A673 (cell line): ENCODE results near the gene HSD11B1. TPM values are rescaled to one million over a fixed set of nuclear protein-coding genes. Genes with fewer than 3 reads are reported as not detected.

Experiments
- BruUV-seq: library from RNA; stranded (reverse); fragments of 400-500 nt; replicated peaks from 2 replicates; lab custom pipeline; 2021; lab: Mats Ljungman, UMichigan
- CTCF ChIA-PET: fragments of 300-600 bp; sonication (Branson Sonifier 250); formaldehyde crosslinking; loops from one replicate; lab custom pipeline; 2022; ENCODE audit warnings: antibody characterized with exemption; lab: Charles Lee
- POLR2A ChIA-PET: fragments of 300-600 bp; sonication (Branson Sonifier 250); formaldehyde crosslinking; loops from one replicate; lab custom pipeline; 2022; ENCODE audit warnings: antibody characterized with exemption; ENCODE audit not compliant: low non-redundant PET; lab: Charles Lee
- DNase-seq: peaks from one replicate; pipeline ENCODE4 v3.0.0-alpha.2; 2015; ENCODE audit warnings: low spot score
- H3K27ac ChIP-seq: fragments of 200-600 bp; sonication (generic); 2 replicates; pipeline ENCODE4 v1.5.1; 2016; ENCODE audit warnings: mixed run types, low read depth, mild to moderate bottlenecking, mixed read lengths, antibody characterized with exemption, low read length; ENCODE audit not compliant: poor library complexity, severe bottlenecking
- H3K27me3 ChIP-seq: fragments of 200-600 bp; sonication (generic); replicated peaks from 2 replicates; pipeline ENCODE4 v1.6.1; 2017; ENCODE audit warnings: mixed run types, low read depth, mild to moderate bottlenecking, mixed read lengths, antibody characterized with exemption, low read length; ENCODE audit not compliant: insufficient read depth, poor library complexity
- H3K36me3 ChIP-seq: fragments of 200-600 bp; sonication (generic); 2 replicates; pipeline ENCODE4 v1.6.1; 2016; ENCODE audit warnings: mixed run types, mild to moderate bottlenecking, mixed read lengths, antibody characterized with exemption, low read length; ENCODE audit not compliant: insufficient read depth, poor library complexity, severe bottlenecking
- H3K4me1 ChIP-seq: fragments of 200-600 bp; sonication (generic); 2 replicates; pipeline ENCODE4 v1.6.1; 2017; ENCODE audit warnings: mixed run types, mild to moderate bottlenecking, mixed read lengths, antibody characterized with exemption, low read length; ENCODE audit not compliant: insufficient read depth, poor library complexity, severe bottlenecking
- H3K4me3 ChIP-seq: fragments of 200-600 bp; sonication (generic); 2 replicates; pipeline ENCODE4 v1.5.1; 2016; ENCODE audit warnings: low read depth, mixed run types, mild to moderate bottlenecking, mixed read lengths, low read length; ENCODE audit not compliant: poor library complexity, severe bottlenecking
- H3K9me3 ChIP-seq: fragments of 200-600 bp; sonication (generic); 2 replicates; pipeline ENCODE4 v1.6.1; 2016; ENCODE audit warnings: mixed run types, low read depth, mild to moderate bottlenecking, mixed read lengths, antibody characterized with exemption, low read length; ENCODE audit not compliant: poor library complexity, severe bottlenecking
- CTCF ChIP-seq: fragments of 300-800, 200-600 bp; sonication (generic); conservative IDR thresholded peaks from 2 replicates; pipeline ENCODE4 v1.5.1; 2017; ENCODE audit warnings: low read depth, mild to moderate bottlenecking, antibody characterized with exemption, low read length, moderate library complexity, mixed read lengths
- EZH2 ChIP-seq: fragments of 200-600 bp; sonication (generic); IDR thresholded peaks from 2 replicates; pipeline ENCODE4 v1.6.1; 2017; ENCODE audit warnings: borderline replicate concordance, low read depth, mild to moderate bottlenecking, mixed read lengths, antibody characterized with exemption, low read length; ENCODE audit not compliant: poor library complexity, severe bottlenecking
- intact Hi-C: fragments of 100-400 bp; cut with micrococcal nuclease; formaldehyde crosslinking; loops from one replicate; pipeline ENCODE4 v1.10.0; 2022; ENCODE audit not compliant: unreplicated experiment
- total RNA-seq: library from RNA; stranded (reverse); gene quantifications from 2 replicates; pipeline ENCODE4 v1.2.3, GENCODE V29; 2021

The HSD11B1 gene
- total RNA-seq, 1 experiment from 2014 or later: not detected

GRCh38 chr1:209685821-209686220 lies 18.8 kb upstream of the HSD11B1 start:
- intact Hi-C loops: no loop called here
- ChIA-PET POLR2A (no interaction called here), CTCF (no interaction called here)
- no peaks in the 10 kb centered on the region for H3K36me3 ChIP-seq
- no peak overlapping the region for H3K27ac ChIP-seq
- TF ChIP-seq EZH2 (no peak), CTCF (no peak)
- peaks cover 20% of the 10 kb centered on the region for H3K4me1 ChIP-seq
- H3K9me3 ChIP-seq: no peaks in the 10 kb centered on the region
- H3K27me3 ChIP-seq: no peaks in the 10 kb centered on the region
- BruUV-seq: no TSS peak
- DNase-seq: no peak
- H3K4me3 ChIP-seq: no peak overlapping the region

- no TSS peak for BruUV-seq
- H3K27me3 ChIP-seq: no peaks in the 10 kb centered on the region
- no peak for DNase-seq
- no peaks in the 10 kb centered on the region for H3K36me3 ChIP-seq
- no peak overlapping the region for H3K27ac ChIP-seq
- POLR2A ChIA-PET: no interaction called here
- TF ChIP-seq CTCF: no peak
- TF ChIP-seq EZH2: no peak
- no peak overlapping the region for H3K4me3 ChIP-seq
- CTCF ChIA-PET: no interaction called here
- H3K9me3 ChIP-seq: no peaks in the 10 kb centered on the region
- intact Hi-C loops: no loop called here
- H3K4me1 ChIP-seq: peaks cover 25% of the 10 kb centered on the region
These were observed 18.3 kb upstream of the HSD11B1 start for GRCh38 chr1:209686322-209686721.

- DNase-seq: no peak
- Histone ChIP-seq H3K27me3 (no peaks in the 10 kb centered on the region), H3K4me3 (no peak overlapping the region), H3K4me1 (peaks cover 40% of the 10 kb centered on the region), H3K36me3 (no peaks in the 10 kb centered on the region), H3K27ac (no peak overlapping the region), H3K9me3 (no peaks in the 10 kb centered on the region)
- intact Hi-C loops: no loop called here
- CTCF ChIA-PET: interaction anchor here (1.1 kb wide), 1 partner anchor 81 kb away, joined by 3 read pairs; no protein-coding TSS in a partner anchor
- TF ChIP-seq CTCF (no peak), EZH2 (no peak)
- BruUV-seq: no TSS peak
- POLR2A ChIA-PET: no interaction called here
These were observed 15.9 kb upstream of the HSD11B1 start for GRCh38 chr1:209688746-209689234.
